NCI-H748 treated with DMSO at 0.1 percent for 48 hours (cell line): ENCODE results near the gene PPM1N.

ENCODE experiments used
- DNase-seq: peaks from one replicate; lab custom pipeline; 2025; lab: John Stamatoyannopoulos, UW

Gene PPM1N

DNA sequence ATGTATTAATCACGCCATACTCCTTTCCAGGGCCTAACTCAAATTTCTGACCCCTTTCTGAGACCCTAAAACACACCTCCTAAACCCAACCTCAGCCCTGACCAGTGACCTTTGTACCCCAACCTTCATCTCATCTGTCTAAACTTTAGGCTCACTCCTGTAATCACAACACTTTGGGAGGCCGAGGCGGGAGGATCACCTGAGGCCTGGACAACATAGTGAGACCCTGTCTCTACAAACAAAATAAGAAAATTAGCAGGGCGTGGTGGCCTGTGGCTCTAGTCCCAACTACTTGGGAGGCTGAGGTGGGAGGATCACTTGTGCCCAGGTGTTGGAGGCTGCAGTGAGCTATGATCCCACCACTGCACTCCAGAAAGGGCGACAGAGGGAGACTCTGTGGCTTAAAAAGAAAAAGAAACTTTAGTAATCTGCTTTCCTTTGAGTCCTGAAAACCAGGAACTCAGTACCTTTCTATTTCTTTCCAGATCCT, 6.1 kb upstream of the PPM1N start:
- no peak for DNase-seq

DNA sequence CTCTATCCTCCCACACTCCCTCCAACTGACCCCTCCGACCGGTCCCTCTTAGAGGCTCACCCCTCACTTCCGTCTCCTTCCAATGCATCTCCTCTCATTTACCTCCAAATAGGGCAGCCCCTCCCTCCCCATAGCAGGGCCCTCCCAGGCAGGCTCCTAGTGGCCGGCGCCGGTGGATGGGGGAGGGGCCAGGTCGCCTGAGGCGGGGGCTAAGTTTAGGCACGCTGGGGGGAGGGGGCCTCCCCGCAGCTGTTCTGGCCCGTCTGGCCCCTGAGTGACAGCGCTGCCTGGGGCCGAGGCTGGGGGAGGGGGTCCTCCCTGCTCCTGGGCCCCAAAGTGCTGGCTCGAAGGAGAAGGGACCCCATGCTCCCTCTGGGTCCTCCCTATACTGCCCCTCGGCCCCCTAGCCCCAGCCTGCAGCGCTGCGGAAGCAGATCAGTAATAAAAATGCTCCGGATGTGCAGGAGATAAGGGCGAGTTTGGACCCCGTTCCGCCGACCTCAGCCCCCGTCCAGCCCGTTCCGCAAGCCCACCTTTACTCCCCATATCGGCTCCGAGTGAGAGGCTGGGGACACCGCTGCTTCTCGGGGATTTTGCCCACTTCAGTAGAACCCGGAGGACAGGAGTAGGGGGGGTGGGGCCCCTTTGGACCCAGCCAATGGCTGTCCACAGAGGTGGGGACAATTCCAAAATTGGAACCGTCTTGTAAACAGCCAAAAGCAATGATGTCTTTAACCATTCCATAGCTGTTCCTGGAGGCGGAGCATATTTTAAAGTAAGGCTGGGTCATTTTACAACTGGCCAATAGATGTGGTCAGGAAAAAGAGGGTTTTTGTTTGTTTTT, 5.4 kb upstream of the PPM1N start:
- DNase-seq, result no peak

DNA sequence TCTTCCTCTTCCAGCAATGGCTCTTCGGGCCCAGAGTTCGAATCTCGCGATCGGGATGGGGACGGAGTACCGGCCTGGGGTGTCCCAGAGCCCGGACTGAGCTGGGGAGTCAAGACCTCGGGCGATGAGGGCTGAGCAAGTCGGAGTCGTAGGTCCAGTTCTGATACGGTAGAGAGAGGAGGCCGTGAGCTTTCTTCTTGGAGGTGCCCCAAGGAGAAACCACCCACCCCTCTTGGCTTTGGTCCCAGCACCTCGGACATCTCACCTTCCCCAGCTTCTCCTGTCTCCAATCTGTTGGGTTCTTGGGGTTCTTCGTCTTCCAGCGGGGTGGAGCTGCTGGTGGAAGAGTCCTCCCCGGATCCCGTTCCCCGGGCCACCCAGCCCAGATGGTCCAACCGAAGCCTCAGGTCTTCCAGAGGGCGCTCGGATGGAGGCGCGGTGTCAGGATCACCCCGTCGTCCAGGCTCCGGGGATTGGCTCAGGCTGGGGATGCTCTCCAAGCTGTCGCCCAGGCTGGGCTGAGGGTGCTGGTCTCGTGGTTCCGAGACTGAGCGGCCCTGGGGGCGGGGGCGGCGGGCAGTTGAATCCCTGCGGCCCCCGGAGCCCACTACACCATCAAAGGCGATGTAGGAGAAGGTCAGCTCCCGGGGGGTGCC, 3.9 kb upstream of the PPM1N start:
- DNase-seq, result no peak

DNA sequence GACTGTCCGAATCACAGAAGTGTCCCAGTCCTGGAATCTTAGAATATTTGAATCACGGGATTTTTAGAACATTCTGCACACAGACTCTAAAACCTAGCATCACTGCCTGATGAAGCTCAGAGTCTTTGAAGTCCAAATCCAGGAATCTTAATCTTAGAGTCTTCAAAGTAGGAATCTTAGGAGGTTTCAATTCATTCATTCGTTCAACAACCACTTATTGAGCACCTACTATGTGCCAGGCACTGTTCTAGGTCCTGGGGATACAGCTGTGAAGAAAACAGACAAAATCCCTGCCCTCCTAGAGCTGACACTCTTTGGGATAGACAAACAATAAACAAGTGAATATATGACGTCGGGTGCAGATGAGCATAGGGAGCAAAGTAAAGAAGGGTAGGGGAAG, 3.1 kb upstream of the PPM1N start:
- no peak for DNase-seq

DNA sequence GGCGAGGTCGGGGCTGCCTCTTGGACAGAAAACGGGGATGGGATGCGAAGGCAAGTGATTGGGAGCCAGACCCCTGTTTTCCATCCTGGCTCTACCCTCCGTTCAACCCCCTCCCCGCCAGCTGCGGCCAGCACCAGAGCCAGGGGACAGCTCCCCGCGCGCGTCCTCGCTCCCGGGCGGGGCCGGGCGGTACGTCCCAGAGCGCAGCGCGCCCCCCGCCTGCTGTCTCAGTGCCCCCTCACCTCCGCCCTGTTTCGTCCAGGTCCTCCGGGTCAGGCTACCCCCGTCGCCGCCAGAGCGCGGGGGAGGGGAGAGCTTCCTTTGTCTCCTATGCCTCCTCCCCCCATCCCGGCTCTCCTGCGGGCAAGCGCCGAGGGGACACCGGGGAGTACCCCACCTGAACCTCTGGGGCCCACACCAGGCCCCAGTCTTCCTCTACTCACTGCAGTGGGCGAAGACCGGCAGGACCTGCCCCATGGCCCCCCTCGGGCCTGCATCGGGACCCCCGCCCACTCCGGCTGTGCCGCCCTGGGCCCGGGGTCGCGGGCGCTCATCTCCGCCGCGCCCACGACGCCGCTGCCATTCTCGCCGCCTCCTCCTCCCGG, 1.8 kb upstream of the PPM1N start:
- no peak for DNase-seq

DNA sequence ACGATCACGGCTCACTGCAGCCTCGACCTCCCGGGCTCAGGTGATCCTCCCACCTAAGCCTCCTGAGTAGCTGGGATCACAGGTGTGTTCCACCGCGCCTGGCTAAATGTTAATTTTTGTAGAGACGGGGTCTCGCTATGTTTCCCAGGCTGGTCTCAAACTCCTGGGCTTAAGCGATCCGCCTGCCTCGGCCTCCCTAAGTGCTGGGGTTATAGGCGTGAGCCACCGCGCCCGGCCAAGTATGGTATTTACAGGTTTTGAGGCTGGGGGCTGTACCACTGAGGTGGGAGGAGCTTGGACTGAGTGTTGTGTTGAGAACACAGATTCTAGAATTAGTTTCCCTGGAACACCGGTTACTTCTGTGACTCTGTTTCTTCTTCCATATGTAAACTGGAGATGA, 452 bp upstream of the PPM1N start:
- DNase-seq, result no peak

DNA sequence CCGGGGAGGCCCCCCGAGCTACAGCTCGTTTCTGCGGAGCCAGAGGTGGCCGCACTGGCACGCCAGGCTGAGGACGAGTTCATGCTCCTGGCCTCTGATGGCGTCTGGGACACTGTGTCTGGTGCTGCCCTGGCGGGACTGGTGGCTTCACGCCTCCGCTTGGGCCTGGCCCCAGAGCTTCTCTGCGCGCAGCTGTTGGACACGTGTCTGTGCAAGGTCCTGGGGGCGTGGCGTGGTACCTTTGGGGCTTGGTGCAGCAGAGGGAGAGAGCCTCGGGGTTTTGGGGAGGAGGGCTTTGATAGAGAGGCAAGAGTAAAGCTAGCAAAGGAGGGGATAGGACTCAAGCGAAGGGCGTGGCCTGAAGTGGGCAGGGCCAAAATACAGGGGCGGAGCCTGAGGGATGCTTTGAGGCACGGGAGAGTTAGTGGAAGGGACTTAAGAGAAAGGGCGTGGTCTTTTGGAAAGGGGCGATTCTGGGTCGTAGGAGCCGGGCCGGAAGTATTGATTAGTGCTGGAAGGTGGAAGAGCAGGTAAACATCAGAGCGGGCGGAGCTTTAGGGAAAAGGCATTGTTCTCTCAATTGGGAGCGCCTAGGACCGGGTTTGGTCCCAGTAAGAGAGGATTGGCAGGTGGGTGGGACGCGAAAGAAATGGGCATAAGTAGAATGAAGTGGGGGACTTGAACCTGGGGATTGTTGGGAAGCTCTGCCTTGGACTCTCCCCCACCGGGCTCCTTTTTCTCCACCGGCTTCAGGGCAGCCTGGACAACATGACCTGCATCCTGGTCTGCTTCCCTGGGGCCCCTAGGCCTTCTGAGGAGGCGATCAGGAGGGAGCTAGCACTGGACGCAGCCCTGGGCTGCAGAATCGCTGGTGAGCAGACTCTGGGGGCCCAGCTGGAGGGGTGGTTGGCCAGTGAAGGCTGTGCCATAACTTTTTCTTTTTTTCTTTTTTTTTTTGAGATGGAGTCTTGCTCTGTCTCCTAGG, 1.2 kb downstream of the PPM1N start:
- peak; percentile 68 for DNase-seq

DNA sequence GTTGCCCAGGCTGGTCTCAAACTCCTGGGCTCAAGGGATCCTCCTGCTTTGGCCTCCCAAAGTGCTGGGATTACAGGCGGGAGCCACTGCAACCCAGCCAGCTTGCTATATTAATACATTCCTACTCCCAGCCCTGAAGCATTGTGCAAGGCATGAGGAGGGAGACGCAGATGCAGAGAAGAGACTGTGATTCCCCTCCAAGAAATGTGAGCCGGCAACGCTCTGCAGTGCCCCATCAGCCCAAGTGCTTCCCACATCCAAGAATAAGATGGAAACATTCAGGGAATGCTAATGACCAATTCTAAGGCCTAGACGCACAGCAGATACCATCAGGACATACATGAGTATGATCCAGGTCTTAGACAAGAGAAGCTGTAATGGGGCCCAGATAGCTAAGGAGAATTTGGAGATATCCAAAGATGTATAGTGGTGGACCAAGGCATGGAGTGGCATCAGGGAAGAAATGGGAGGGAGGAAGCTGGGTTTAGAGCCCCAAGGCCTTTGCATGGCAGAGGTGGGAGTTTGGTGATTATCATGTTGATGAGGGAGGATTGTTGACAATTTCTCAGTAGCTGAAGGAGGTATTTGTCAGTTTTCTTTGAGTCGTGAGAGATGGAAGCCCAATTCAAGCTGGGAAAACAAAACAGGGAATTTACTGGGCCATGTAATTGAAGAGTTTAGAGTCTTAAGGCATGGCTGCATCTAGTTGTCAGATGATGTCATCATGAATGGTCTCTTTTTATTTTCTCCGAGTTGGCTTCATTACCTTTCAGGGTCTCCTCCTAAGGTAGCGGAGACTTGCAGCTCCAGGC, 2.9 kb downstream of the PPM1N start:
- no peak for DNase-seq

DNA sequence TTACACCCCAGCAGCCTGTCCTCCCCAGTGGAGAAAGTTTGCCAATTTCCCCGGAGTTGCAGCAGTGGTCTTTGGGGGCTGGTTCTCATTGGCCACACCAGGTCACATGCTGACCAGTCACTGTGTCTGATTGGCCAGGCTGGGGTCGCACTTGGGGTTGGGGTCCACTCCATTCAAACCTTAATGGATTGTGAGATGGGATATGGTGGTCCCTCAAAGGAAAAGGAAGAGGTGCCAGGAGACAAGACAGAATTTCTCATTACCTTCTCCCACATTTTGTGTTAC, 3.4 kb downstream of the PPM1N start:
- no peak for DNase-seq

DNA sequence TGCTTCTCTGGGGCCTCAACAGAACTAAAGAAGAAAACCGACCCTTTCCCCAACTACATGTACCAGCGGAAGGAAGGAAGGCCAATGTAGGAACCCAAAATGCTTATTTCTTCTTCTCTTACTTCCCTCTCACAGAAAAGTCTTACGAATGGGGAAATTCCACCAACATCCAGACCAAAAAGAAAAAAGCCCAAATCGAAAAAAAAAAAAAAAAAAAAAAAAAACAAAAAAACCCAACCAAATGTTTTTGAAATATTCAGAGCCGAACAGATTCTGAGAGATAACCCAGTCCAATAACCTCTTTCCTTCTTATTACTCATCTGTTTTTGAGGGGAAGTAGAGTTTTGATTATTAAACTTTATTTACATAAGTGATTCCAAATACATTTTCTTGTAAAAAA, 3.9 kb downstream of the PPM1N start:
- no peak for DNase-seq

DNA sequence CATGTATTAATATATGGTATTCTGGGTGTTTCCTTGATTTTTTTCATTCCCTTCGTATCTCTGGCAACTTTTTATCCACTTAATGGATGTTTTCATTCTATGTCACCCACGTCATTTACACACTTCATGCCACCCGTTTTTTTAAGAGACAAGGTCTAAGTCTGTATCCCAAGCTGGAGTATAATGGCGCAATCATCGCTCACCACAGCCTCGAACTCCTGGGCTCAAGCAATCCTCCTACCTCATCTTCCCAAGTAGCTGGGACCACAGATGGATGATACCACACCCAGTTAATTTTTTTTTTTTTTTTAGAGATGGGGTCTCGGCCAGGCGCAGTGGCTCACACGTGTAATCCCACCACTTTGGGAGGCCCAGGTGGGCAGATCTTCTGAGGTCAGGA, 5.7 kb downstream of the PPM1N start:
- no peak for DNase-seq

DNA sequence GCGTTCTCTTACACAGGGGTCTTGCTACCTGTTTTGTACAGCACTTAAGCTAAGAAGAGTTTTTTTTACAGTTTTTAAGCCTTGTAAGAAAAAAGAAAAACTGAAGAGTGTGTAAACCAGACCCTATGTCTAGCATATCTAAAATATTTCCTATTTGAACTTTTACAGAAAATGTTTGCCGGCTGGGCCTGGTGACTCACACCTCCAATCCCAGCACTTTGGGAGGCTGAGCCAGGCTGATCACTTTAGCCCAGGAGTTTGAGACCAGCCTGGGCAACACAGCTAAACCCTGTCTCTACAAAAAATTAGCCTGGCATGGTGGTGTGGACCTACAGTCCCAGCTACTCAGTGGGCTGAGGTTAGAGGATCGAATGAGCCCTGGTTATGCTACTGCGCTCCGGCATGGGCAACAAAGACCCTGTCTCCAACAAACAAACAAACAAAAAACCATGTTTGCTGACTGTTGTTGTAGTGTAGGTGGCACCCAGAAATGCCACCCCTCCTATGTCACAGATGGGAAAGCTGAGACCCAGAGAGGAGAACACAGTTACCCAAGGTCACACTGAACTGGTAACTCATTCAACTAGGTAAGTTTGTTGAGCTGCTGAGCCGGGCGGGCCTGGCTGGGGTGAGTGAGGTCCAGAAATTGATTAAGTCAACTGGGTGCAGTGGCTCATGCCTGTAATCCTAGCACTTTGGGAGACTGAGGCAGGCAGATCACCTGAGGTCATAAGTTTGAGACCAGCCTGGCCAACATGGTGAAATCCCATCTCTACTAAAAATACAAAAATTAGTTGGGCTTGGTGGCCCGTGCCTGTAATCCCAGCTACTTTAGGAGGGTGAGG, 7.1 kb downstream of the PPM1N start:
- no peak for DNase-seq

DNA sequence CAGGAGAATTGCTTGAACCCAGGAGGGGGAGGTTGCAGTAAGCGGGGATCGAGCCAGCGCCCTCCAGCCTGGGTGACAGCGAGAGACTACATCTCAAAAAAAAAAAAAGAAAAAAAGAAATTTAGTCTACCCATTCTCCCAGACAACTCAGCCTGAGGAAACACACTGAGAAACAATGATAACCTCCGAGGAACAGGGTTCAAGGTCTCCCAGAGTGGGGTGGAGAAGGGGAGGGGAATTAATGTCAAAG, 7.7 kb downstream of the PPM1N start:
- no peak for DNase-seq

DNA sequence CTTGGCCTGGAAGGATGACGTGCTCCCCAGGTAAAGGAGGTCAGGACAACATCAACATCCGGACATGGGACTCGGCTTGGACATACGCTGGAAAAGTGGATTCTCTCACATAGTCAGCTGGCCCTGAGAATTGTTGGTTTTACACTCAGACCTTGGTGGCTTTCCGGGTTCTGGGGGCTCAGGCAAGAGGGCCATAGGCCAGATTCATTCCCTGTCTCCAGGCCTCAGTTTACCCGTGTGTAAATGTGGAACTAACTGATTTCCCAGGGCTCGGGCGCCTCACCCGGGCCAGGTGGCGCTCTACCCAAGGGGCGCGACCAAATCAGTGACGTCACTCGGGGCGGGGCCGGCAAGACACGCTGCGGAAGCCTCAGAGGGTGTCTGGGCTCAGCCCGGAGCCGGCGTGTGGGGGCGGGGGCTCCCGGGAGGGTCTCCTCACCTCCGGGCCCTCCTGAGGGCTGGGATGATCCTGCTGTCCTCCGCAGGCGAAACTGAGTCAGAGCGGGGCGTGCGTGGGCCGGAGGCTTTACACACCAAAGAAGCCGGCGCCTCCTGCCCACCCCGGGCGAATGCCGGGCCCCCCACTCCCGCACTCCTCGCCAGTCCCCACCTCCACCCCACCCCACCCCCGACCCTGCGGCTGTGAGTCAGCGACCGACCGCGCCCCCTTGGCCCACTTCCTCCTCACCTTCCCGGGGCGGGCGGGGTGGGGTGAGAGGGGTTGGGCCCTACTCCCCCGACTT, 8.2 kb downstream of the PPM1N start:
- peak; percentile 89 for DNase-seq

DNA sequence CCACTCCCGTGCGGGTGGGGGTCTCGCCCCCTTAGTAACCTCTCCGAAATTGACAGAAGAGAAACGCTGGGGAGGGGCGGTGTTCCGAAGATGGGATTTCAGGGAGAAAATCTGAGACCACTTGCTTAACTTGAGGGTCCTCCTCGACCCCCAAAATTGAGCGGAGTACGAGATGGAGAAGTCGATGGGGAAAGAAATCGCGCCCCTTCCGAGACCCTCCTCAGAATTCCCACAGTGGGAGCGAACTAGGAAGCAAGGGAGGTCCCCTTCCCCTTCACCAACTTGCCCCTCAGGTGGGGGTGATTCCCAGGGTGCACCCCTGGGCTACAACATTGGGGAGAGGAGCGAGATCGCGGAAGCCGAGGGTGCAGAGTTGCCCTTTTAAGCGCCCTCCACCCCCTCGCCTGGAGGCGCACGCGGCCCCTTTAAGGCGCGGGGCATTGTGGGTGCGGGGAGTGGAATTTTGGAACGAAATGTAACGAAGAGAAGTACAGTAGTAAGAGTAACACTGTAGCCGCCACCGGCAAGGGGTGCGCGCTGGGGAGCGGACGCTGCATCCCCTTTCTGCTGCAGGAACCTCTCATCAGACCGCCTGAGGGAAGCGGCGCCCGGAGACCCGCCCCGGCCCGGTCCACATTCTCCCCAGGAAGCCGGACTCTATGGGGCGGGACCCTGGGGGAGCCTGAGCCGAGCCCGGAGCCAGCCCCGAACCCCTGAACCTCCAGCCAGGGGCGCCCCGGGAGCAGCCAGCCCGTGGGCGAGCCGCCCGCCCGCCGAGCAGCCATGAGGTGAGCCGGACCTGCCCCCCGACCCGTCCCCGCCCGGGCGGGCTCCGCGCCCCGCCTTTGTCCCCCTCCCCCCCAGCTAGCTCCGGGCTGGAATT, 9.0 kb downstream of the PPM1N start, which contains the start of gene VASP:
Gene VASP (plus strand): TSS at position 491 of the 883 bp plus-strand sequence. CDS start 293 bp downstream, at position 784.
- DNase-seq, result peak; percentile 50

DNA sequence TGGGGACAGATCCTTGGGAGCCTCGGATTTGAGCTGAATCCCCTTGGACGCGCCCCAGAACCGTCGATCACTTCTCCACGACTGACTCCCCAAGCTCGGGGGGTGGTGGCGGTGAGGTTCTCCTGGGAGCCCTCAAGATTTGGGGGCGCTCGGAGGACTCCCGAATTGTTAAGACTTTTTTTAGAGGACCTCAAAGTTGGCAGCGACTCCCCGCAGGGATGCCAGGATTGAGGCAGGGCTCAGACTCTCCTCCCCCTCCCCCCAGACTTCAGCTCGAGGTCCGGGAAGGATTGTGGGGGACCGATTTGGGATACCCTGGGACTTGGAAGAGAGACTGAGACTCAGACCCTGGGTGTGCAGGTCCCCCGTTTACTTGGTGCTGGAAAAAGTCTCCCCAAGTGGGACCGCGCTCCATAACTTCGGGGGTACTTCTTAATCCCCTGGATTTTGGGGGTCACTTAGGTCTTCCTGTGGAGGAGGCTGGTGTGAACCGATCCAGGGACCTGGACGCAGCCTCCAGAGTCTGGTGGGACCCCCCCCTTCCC, 9.7 kb downstream of the PPM1N start:
- no peak for DNase-seq

DNA sequence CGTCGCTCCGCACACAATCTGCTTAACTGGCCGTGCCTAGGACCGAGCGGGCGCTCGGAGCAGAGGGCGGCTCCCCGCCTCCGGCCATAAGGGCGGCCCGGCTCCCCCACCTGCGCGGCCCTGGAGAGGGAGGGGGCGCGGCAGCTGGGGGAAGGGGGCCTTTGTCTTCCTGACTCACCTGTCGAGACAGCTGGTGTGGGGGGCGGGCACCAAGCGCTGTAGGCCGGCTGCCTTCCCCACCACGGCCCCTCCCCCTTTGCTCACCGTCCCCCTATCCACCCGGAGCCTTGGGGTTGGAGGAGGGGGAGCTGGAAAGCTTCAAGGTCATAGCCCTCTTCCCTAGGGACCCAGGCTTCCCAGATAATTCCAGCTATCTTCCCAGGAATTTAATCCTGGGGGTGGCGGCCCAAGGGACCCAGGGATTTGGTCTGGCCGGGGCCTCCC, 10.2 kb downstream of the PPM1N start:
- peak; percentile 59 for DNase-seq
